ENCODE data around the gene AIRE. TPM values are rescaled to one million over a fixed set of nuclear protein-coding genes. Genes with fewer than 3 reads are reported as not detected.

Gene AIRE
- total RNA-seq, 1 donor from 2014 or later: not detected

DNA sequence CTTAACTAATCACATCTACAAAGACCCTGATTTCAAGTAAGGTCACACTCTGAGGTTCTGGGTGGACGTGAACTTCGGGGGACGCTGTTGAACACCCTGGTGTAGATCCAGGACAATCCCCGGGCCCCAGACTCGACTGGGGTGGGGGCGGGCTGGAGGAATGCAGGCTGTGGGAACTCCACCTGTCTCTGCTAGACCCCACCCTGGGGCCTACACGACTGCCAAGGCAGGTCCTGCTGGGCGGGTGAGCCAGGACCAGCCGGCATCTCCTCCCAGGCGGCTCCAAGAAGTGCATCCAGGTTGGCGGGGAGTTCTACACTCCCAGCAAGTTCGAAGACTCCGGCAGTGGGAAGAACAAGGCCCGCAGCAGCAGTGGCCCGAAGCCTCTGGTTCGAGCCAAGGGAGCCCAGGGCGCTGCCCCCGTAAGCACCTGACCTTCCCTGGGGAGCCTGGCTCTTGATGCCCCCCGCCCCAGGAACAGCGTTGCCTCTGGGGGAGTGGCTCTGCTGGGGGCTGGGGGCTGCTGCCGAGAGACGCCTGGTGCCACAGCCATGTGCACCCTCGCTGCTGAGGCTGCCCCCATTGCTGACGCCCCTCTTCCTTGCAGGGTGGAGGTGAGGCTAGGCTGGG lies 3.8 kb downstream of the AIRE start:
- Histone ChIP-seq H3K4me3 (no peak overlapping the region), H3K4me1 (peaks cover 5% of the 10 kb centered on the region), H4K20me1 (ENCODE audit: low read depth) (peaks cover 5% of the 10 kb centered on the region), H3K9ac (no peak overlapping the region), H3K27me3 (peaks cover 32% of the 10 kb centered on the region), H3K36me3 (no peaks in the 10 kb centered on the region), H3K79me2 (ENCODE audit: low read depth) (no peaks in the 10 kb centered on the region), H3K4me2 (no peak overlapping the region), H2AFZ (replicated peaks) (no peak overlapping the region), H3F3A (ENCODE audit: low read depth) (no peaks in the 10 kb centered on the region), H3K27ac (no peak overlapping the region), H3K9me3 (ENCODE audit: low read depth) (no peaks in the 10 kb centered on the region)
- TF ChIP-seq, protein P1, sequence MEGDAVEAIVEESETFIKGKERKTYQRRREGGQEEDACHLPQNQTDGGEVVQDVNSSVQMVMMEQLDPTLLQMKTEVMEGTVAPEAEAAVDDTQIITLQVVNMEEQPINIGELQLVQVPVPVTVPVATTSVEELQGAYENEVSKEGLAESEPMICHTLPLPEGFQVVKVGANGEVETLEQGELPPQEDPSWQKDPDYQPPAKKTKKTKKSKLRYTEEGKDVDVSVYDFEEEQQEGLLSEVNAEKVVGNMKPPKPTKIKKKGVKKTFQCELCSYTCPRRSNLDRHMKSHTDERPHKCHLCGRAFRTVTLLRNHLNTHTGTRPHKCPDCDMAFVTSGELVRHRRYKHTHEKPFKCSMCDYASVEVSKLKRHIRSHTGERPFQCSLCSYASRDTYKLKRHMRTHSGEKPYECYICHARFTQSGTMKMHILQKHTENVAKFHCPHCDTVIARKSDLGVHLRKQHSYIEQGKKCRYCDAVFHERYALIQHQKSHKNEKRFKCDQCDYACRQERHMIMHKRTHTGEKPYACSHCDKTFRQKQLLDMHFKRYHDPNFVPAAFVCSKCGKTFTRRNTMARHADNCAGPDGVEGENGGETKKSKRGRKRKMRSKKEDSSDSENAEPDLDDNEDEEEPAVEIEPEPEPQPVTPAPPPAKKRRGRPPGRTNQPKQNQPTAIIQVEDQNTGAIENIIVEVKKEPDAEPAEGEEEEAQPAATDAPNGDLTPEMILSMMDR (IDR thresholded peaks at IDR 0.05): no peak
- no peak for DNase-seq (ENCODE audit: low spot score)
- Mint-ChIP-seq H3K4me3 (no peak overlapping the region), H3K9me3 (no peaks in the 10 kb centered on the region), H3K4me1 (peaks cover 1% of the 10 kb centered on the region), H3K27me3 (ENCODE audit: insufficient read depth, low read depth) (peaks cover 3% of the 10 kb centered on the region), H3K36me3 (no peaks in the 10 kb centered on the region), H3K27ac (no peak overlapping the region)

DNA sequence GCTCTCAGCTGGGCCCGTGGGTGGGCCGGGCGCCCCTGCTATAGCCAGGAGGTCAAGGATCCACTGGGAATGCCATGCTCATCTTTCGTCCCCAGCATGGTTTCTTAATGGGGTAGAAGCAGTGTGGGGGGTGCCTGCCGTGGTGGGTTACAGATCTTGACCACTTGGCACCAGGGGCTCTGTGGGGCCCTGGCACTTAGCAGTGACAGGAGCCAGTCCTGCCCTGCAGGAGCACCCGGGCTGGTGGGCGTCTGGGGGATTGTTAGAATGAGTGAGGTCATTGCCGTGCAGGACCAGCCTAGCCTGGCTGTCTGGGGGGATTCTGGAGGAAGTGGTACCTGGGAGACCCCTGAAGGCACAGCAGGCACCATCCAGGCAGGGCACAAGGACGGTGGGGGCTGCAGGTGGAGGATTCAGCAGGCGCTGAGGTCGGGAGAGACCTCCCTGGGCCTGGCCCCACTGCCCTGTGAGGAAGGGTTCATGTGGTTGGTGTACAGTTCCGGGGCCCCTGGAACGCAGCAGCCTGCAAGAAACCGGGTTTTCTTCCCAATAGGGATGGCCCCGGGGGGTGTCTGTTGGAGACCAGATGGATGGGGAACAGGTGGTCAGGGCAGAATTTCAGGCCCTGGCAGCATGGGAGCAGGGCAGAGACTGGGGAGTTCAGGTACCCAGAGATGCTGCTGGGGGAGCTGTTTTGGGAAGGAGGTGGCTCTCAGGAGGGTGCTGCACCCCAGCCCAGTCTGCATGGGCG lies 4.8 kb downstream of the AIRE start:
- no peaks in the 10 kb centered on the region for H3K9me3 ChIP-seq (ENCODE audit: low read depth)
- no peak overlapping the region for H3K9ac ChIP-seq
- no peak for DNase-seq (ENCODE audit: low spot score)
- Mint-ChIP-seq H3K27me3 (ENCODE audit: insufficient read depth, low read depth) (peaks cover 3% of the 10 kb centered on the region), H3K9me3 (no peaks in the 10 kb centered on the region), H3K4me3 (no peak overlapping the region), H3K27ac (no peak overlapping the region), H3K4me1 (no peaks in the 10 kb centered on the region), H3K36me3 (no peaks in the 10 kb centered on the region)
- TF ChIP-seq EZH2phosphoT487 (IDR thresholded peaks at IDR 0.05) (no peak), EZH2 (IDR thresholded peaks at IDR 0.05) (no peak)
- TF ChIP-seq, protein P1 (IDR thresholded peaks at IDR 0.05): no peak
- H3K4me2 ChIP-seq: no peak overlapping the region
- H3F3A ChIP-seq (ENCODE audit: low read depth): no peaks in the 10 kb centered on the region
- H2AFZ ChIP-seq (replicated peaks): no peak overlapping the region
- H3K4me1 ChIP-seq: peaks cover 2% of the 10 kb centered on the region
- H3K27ac ChIP-seq: no peak overlapping the region
- no peak overlapping the region for H3K4me3 ChIP-seq
- peaks cover 22% of the 10 kb centered on the region for H3K27me3 ChIP-seq
- no peaks in the 10 kb centered on the region for H4K20me1 ChIP-seq (ENCODE audit: low read depth)
- no peaks in the 10 kb centered on the region for H3K36me3 ChIP-seq
- H3K79me2 ChIP-seq (ENCODE audit: low read depth): no peaks in the 10 kb centered on the region

DNA sequence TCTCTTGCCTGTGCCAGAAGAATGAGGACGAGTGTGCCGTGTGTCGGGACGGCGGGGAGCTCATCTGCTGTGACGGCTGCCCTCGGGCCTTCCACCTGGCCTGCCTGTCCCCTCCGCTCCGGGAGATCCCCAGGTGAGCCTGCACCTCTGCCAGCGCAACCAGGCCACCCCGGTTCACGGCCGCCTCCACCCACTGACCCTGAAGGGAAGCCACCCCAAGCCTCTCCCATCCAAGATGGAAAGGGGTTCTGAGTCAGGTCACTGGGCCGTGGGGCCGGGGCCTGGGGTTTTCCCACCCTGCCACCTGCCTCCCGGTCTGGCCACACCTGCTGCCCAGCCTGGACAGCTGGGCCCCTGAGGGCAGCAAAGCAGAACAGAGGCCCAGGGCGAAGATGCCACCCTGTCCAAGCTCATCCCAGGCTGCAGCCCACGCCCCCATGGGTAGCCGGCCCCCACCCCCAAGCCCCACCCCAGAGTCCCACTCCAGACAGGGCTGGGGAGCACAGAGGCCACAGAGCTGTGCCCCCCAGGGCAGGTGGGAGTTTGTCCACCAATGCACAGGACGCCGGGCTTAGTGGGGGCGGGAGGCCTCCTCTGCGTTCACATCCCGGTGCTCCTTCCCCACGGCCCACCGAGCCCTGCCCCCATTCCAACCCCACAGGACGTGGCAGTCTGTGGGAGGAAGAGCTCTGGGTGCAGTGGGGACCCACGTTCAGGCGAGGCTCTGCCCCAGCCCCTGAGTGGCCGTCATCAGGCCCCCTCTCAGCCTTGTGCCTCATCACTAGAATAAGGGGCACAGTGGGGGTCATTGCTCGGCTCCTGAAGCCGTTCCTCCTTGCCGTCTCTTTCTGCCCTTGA lies 5.6 kb downstream of the AIRE start:
- Mint-ChIP-seq H3K27me3 (ENCODE audit: insufficient read depth, low read depth) (peaks cover 3% of the 10 kb centered on the region), H3K9me3 (no peaks in the 10 kb centered on the region), H3K27ac (no peak overlapping the region), H3K36me3 (no peaks in the 10 kb centered on the region), H3K4me1 (no peaks in the 10 kb centered on the region), H3K4me3 (no peak overlapping the region)
- Histone ChIP-seq H3F3A (ENCODE audit: low read depth) (no peaks in the 10 kb centered on the region), H3K9me3 (ENCODE audit: low read depth) (no peaks in the 10 kb centered on the region), H3K4me1 (no peaks in the 10 kb centered on the region), H3K27me3 (peaks cover 14% of the 10 kb centered on the region), H3K27ac (no peak overlapping the region), H4K20me1 (ENCODE audit: low read depth) (no peaks in the 10 kb centered on the region), H3K79me2 (ENCODE audit: low read depth) (no peaks in the 10 kb centered on the region), H2AFZ (replicated peaks) (no peak overlapping the region), H3K36me3 (no peaks in the 10 kb centered on the region), H3K9ac (no peak overlapping the region), H3K4me2 (no peak overlapping the region), H3K4me3 (no peak overlapping the region)
- TF ChIP-seq EZH2 (IDR thresholded peaks at IDR 0.05): no peak
- no peak for TF ChIP-seq EZH2phosphoT487 (IDR thresholded peaks at IDR 0.05)
- TF ChIP-seq, protein P1 (IDR thresholded peaks at IDR 0.05): no peak
- DNase-seq (ENCODE audit: low spot score): no peak
